HG02678 (cell line): ENCODE results near the gene CDK18.

Experiments
- ATAC-seq: cut with Tn5 transposase; IDR thresholded peaks from one replicate; pipeline ENCODE4 v1.9.1; 2021; ENCODE audit warnings: mild to moderate bottlenecking, moderate library complexity; ENCODE audit not compliant: unreplicated experiment

The CDK18 gene

GRCh38 chr1:205535866-205536758, 31.6 kb downstream of the CDK18 start:
- no peak for ATAC-seq

DNA sequence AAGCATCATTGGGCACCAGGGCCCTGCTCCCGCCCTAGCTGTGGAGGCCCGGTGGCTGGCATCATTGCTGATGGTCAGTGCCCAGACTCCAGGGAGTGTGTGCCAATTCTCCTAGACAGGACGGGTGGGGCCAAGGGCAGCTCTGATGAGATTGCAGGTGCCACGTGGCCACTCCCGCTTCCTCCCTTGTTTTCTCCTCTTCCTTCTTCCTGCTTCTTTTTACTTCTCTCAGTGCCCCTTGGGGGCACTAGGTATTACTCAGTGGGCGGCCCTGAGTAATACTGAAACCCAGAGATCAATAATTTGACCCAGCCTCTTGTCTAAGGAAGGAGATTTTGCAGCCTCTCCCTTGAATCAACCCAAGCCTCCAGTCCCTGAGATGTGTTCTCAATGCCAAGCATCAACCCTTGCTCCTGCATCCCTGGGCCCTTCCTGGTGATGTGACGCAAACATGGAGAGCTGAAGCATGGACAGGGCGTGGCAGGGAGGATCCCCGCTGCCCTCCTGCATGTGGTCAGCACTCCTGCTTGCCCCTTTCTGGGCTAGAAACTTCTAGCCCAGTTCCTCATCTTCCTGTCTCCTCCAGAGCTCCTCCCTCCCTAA, 32.4 kb downstream of the CDK18 start:
- ATAC-seq = no peak

DNA sequence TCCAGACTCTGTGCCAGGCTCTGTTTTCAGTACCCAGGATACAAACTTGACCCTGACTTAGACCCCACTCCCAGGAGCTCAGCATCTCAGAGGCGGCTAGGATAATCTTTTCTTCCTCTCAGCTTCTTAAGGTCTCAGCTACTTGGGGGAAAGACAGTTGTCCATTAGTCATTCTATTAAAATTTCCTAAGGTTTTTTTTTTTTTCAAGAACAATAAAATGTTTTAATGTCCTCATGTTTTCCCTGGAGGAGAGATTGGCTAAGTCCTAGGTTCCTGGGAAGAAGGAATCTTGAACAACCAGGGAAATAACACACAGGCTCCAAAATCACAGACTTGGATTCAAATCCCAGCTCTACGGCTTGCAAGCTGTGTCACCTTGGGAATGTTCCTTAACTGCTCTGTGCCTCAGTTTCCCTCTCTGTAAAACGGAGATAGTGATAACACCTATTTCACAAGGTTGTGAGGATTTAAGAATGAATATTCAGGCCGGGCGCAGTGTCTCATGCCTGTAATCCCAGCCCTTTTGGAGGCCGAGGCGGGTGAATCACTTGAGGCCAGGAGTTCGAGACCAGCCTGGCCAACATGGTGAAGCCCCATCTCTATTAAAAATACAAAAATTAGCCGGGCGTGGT, 33.0 kb downstream of the CDK18 start:
- ATAC-seq = no peak

- no peak for ATAC-seq
These were observed 33.9 kb downstream of the CDK18 start for GRCh38 chr1:205538235-205538840.

GRCh38 chr1:205541161-205541886, 36.9 kb downstream of the CDK18 start:
- ATAC-seq = no peak

GRCh38 chr1:205542367-205542766, 37.9 kb downstream of the CDK18 start:
- no peak for ATAC-seq

GRCh38 chr1:205543351-205544301, 39.2 kb downstream of the CDK18 start:
- no peak for ATAC-seq

- ATAC-seq = no peak
These were observed 40.8 kb downstream of the CDK18 start for GRCh38 chr1:205545001-205545919.

DNA sequence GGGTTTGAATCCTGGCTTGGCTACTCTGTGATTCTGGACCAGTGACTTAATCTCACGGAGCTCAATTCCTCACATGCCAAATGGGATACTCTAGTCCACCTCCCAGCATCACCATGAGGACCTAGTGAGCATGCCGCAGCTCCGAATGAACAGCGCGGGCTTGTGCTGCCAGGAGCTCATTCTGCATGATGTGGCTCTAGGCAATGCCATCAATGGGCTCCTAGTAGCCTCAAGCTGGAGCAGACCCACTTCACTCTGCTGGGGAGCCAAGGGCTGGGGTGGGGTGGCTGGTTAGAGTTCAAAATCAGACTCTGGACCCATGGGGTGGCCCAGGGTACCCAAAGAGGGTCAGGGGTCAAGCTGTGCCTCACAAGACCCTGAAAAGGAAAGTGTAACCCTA, 41.5 kb downstream of the CDK18 start:
- no peak for ATAC-seq

DNA sequence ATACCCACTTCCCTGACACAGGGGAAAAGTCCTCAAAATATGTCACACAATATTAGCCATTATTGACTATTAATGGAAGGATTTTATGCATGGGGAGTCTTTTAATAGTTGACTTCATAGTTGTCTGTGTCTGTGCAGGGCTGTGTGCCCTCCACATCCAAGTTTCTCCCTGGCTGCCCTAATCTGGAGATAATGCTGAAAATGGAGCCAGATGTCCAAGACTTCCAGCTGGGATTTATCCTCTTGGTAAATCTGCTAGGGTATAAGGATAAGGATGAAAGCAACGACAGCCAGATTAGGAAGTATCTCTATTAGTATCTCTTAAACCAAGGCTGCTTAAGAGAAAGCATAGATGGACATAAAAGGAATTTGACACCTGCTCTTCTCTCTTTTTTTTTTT, 42.1 kb downstream of the CDK18 start:
- ATAC-seq = no peak

DNA sequence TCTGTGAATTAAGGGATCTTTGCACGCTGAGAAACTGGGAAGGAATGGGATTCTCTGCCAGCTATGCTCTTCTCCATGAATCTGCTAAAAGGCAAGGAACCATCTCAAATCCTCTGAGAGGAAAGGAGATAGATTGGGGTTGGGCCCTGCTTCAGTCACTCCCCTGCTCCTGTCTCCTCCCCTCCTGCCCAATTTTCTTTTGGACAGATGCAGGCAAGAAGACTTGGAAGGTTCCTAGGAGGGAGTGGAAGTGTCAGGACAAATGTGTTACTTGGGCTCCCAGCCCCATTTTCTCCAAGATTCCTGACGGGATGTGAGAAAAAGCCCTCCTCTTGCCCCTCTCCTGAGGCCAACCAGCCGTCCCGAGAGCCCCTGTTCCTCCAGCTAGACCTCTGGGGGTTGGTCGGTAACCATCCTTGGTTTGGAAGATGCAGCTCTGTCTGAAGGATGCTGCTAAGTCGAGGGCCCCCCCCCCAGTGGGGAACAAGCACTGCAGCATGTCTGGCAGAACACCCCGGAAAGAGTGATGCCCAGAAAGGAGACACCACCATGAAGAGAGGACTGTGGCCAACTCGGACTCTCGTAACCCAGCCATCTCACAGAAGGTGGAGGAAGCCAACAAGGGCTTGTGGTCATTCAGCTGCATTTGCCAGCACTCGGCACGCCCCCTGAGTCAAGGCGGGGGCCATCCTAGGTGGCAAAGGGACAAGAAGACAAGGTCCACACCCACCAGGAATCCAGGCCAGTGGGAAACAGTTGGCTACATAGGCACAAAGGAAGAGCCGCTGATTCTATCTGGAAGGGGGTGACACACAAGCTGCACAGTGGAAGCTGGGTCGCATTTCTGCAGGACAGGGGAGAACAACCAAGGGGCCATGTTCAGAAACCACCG, 43.7 kb downstream of the CDK18 start:
- no peak for ATAC-seq

- ATAC-seq = no peak
These were observed 49.8 kb downstream of the CDK18 start for GRCh38 chr1:205554026-205554811.

GRCh38 chr1:205561501-205562203, 57.2 kb downstream of the CDK18 start:
- ATAC-seq = no peak

DNA sequence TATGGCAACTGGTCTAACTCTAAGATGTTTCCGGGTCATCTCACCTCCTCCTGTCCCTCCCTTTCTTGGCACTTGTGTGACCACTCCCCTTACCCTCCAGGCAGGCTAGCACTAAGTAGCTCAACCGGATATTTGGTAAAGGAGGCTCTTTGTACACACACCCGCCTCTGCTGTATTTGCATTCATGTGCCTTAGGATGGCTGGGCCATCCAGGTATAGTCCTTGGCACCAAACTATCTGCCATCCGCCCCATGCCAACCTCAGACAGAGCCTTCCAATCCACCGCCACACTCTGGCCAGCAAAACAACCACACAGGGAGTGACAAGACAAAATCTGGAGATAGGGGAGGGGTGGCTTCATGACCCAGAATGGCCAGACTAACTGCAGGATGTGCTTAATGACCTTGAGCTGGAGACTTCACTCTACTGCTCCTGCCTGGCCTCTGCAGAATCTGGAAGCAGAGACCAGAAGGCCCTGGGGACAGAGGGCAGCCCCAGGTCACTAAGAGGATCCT, 59.5 kb downstream of the CDK18 start:
- ATAC-seq = no peak

GRCh38 chr1:205565799-205566198, 61.3 kb downstream of the CDK18 start:
- ATAC-seq = no peak

GRCh38 chr1:205567716-205568115, 63.2 kb downstream of the CDK18 start:
- no peak for ATAC-seq
